Stimulated activated CD4-positive, alpha-beta T cell treated with anti-CD3 and anti-CD28 coated beads, Interleukin-15, amount 100 ng/mL, for 1 hour (primary cell): ENCODE measurements around the gene CPNE2.

Experiments used
- DNase-seq, 2 donors: peaks; one replicate each; pipeline ENCODE4 v3.0.0-alpha.2; 2020; ENCODE audit warnings: low read depth in 1 of 2, low spot score in 1 of 2

The CPNE2 gene

GRCh38 chr16:57123974-57124674 is 31.7 kb downstream of the CPNE2 start:
- no peak for DNase-seq

- DNase-seq: no peak
Observed at GRCh38 chr16:57125376-57125775, 33.0 kb downstream of the CPNE2 start.

GRCh38 chr16:57125969-57126368 is 33.6 kb downstream of the CPNE2 start:
- no peak for DNase-seq

GRCh38 chr16:57126411-57126810 is 34.0 kb downstream of the CPNE2 start:
- DNase-seq: no peak

GRCh38 chr16:57127037-57127763 is 34.8 kb downstream of the CPNE2 start:
- DNase-seq: no peak

- no peak for DNase-seq
Observed at GRCh38 chr16:57127836-57128235, 35.5 kb downstream of the CPNE2 start.

GRCh38 chr16:57128771-57129389 is 36.5 kb downstream of the CPNE2 start:
- no peak for DNase-seq

GRCh38 chr16:57130950-57131321 is 38.6 kb downstream of the CPNE2 start:
- no peak for DNase-seq

- DNase-seq: no peak
Observed at GRCh38 chr16:57131351-57131970, 39.1 kb downstream of the CPNE2 start.

- DNase-seq: no peak
Observed at GRCh38 chr16:57132470-57132869, 40.1 kb downstream of the CPNE2 start.

- no peak for DNase-seq
Observed at GRCh38 chr16:57133031-57133430, 40.6 kb downstream of the CPNE2 start.

- no peak for DNase-seq
Observed at GRCh38 chr16:57133886-57134285, 41.5 kb downstream of the CPNE2 start.

- DNase-seq: no peak
Observed at GRCh38 chr16:57134982-57135381, 42.6 kb downstream of the CPNE2 start.

- no peak for DNase-seq
Observed at GRCh38 chr16:57137043-57137442, 44.7 kb downstream of the CPNE2 start.

GRCh38 chr16:57137566-57138273 is 45.3 kb downstream of the CPNE2 start:
- no peak for DNase-seq

GRCh38 chr16:57138281-57138935 is 46.0 kb downstream of the CPNE2 start:
- DNase-seq: no peak

- no peak for DNase-seq
Observed at GRCh38 chr16:57140931-57141668, 48.7 kb downstream of the CPNE2 start.

GRCh38 chr16:57141822-57142631 is 49.6 kb downstream of the CPNE2 start:
- DNase-seq: no peak
